22Rv1 (cell line): Measurements from ENCODE around the gene SPNS3.

ENCODE experiments used
- H3K27ac ChIP-seq: fragments of 450-650 bp; 2 replicates; pipeline ENCODE4 v1.5.1; 2017
- CTCF ChIP-seq: fragments of 450-650 bp; IDR thresholded peaks from 2 replicates; pipeline ENCODE4 v1.5.1; 2017; ENCODE audit warnings: mild to moderate bottlenecking
- ZFX ChIP-seq: fragments of 450-650 bp; IDR thresholded peaks from 2 replicates; pipeline ENCODE4 v1.6.1; 2017; ENCODE audit warnings: antibody characterized with exemption, borderline replicate concordance

The SPNS3 gene

GRCh38 chr17:4448197-4448980, 14.6 kb downstream of the SPNS3 start:
- TF ChIP-seq ZFX (no peak), CTCF (no peak)
- H3K27ac ChIP-seq: no peak overlapping the region

GRCh38 chr17:4449736-4450135, 16.0 kb downstream of the SPNS3 start:
- H3K27ac ChIP-seq: no peak overlapping the region
- TF ChIP-seq ZFX: no peak
- no peak for TF ChIP-seq CTCF

GRCh38 chr17:4450710-4451316, 17.1 kb downstream of the SPNS3 start:
- TF ChIP-seq CTCF: no peak
- no peak for TF ChIP-seq ZFX
- no peak overlapping the region for H3K27ac ChIP-seq

- H3K27ac ChIP-seq: no peak overlapping the region
- TF ChIP-seq ZFX: no peak
- no peak for TF ChIP-seq CTCF
Observed at GRCh38 chr17:4453812-4454591, 20.3 kb downstream of the SPNS3 start.

GRCh38 chr17:4460661-4461060, 26.9 kb downstream of the SPNS3 start:
- H3K27ac ChIP-seq: no peak overlapping the region
- TF ChIP-seq CTCF: no peak
- no peak for TF ChIP-seq ZFX

GRCh38 chr17:4463818-4464476, 30.2 kb downstream of the SPNS3 start:
- H3K27ac ChIP-seq: no peak overlapping the region
- TF ChIP-seq CTCF (no peak), ZFX (no peak)
